SK-N-MC (cell line): ENCODE measurements around the gene WFDC1.

ENCODE experiments used
- EZH2 ChIP-seq: fragments of 200-600 bp; sonication (generic); IDR thresholded peaks from one replicate; pipeline ENCODE4 v1.6.1; 2017; ENCODE audit warnings: antibody characterized with exemption
- POLR2AphosphoS5 ChIP-seq: IDR thresholded peaks from 2 replicates; pipeline ENCODE4 v1.6.1; 2012; ENCODE audit warnings: mild to moderate bottlenecking, low read depth, low read length, borderline replicate concordance

DNA sequence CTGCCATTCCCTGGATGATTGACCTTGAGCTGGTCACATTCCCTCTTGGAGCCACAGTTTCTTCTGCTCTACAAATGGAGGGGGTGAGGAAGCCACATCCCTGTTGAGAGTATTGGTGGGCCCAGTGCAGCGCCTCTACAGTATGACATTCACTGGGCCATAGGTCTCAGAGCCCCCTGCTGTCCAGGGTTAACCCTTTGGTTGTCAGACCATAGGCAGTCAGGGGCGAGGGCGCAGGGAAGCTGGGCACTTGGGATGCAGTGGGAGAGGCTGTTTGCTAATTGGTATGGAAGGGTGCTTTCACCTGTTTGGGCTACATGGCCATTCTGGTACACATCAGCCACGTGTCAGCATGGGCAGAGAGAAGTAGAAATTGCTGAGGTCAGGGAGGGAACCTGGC lies 27.3 kb upstream of the WFDC1 start:
- TF ChIP-seq EZH2 (no peak), POLR2AphosphoS5 (no peak)
